Measurements from ENCODE around the gene FSD1. TPM values are rescaled to one million over a fixed set of nuclear protein-coding genes. Genes with fewer than 3 reads are reported as not detected.

FSD1 gene
- total and polyA plus RNA-seq, 2 donors from 2014 or later: 0.85 to 1.1 TPM

DNA sequence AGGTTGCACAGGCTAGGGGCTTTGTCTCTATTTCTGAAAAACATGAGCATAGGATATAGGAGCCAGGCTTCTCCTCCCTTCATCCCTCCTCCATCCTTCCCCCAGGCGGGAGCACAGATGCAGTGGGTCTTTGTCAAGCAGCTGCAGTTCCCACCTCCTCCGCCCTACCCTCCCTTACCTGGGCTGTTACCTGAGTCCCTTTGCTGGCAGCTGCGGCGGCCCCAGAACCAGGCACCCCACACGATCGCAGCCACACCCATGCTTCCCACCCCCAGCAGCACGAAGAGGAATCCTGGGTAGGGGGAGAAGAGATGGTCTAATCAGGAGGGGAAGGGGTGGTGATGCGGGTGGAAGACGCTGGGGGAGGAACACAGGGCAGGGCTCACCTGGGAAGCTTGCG is 10.0 kb upstream of the FSD1 start:
- TF ChIP-seq, protein P1, sequence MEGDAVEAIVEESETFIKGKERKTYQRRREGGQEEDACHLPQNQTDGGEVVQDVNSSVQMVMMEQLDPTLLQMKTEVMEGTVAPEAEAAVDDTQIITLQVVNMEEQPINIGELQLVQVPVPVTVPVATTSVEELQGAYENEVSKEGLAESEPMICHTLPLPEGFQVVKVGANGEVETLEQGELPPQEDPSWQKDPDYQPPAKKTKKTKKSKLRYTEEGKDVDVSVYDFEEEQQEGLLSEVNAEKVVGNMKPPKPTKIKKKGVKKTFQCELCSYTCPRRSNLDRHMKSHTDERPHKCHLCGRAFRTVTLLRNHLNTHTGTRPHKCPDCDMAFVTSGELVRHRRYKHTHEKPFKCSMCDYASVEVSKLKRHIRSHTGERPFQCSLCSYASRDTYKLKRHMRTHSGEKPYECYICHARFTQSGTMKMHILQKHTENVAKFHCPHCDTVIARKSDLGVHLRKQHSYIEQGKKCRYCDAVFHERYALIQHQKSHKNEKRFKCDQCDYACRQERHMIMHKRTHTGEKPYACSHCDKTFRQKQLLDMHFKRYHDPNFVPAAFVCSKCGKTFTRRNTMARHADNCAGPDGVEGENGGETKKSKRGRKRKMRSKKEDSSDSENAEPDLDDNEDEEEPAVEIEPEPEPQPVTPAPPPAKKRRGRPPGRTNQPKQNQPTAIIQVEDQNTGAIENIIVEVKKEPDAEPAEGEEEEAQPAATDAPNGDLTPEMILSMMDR (IDR thresholded peaks at IDR 0.05; ENCODE audit: borderline replicate concordance, extremely low read depth, insufficient read depth): no peak
- no peak for DNase-seq
- H3K9ac ChIP-seq (ENCODE audit: low read length in 3 of 3): no peak overlapping the region

DNA sequence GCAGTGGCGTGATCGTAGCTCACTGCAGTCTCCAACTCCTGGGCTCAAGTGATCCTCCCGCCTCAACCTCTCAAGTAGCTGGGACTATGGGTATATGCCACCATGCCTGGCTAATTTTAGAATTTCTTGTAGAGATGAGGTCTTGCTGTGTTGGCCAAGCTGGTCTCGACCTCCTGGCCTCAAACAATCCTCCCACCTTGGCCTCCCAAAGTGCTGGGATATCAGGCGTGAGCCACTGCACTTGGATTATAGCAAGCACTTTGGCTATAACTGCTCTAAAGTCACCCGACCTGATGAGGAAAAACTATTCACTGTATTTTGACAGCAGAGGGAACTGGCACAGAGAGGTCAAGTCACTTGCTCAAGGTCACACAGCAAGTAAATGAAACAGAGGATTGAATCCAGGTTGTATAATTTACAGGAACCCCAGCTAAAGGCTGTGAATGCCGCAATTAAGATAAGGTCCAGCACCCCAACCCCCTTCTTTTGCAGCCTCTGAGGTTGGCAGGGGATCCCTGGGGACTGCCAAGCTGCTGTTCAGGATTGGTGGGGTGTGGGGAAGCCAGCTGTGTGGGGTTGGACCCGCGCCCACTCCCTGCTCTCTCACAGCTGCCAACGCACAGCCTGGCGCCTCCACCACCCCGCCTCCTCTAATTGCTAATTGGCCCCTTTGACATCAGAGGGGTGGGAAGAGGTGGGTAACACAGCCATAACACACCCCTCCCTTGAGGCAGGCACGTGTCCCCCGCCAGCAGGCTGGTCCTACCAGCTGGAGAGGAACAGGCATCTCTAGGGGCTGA is 8.2 kb upstream of the FSD1 start:
- H3K27ac ChIP-seq (ENCODE audit: low read depth in 2 of 2, low read length in 2 of 2): no peak overlapping the region
- H3K4me3 ChIP-seq (ENCODE audit: low read length in 3 of 3): no peak overlapping the region
- H3K9me3 ChIP-seq (ENCODE audit: control insufficient read depth in 2 of 3, insufficient read depth in 1 of 3, low read length in 3 of 3): no peaks in the 10 kb centered on the region
- intact Hi-C loops (cut with DNase I): no loop called here
- H3K4me1 ChIP-seq (ENCODE audit: control insufficient read depth in 2 of 3, insufficient read depth in 2 of 3, low read depth in 1 of 3, low read length in 3 of 3): no peaks in the 10 kb centered on the region
- TF ChIP-seq, protein P1 (IDR thresholded peaks at IDR 0.05; ENCODE audit: borderline replicate concordance, extremely low read depth, insufficient read depth): no peak
- H3K36me3 ChIP-seq (ENCODE audit: control insufficient read depth in 2 of 3, insufficient read depth in 3 of 3, low read length in 3 of 3): no peaks in the 10 kb centered on the region
- FAIRE-seq (no peak), DNase-seq (no peak)
- no peak overlapping the region for H3K9ac ChIP-seq (ENCODE audit: low read length in 3 of 3)
- no peaks in the 10 kb centered on the region for H3K27me3 ChIP-seq (ENCODE audit: control insufficient read depth, insufficient read depth, low read length)

More for the DNA sequence above, 10.0 kb upstream of the FSD1 start:
- intact Hi-C loops (cut with DNase I): no loop called here
- no peaks in the 10 kb centered on the region for H3K27me3 ChIP-seq (ENCODE audit: control insufficient read depth, insufficient read depth, low read length)
- H3K4me3 ChIP-seq (ENCODE audit: low read length in 3 of 3): no peak overlapping the region
- H3K9me3 ChIP-seq (ENCODE audit: control insufficient read depth in 2 of 3, insufficient read depth in 1 of 3, low read length in 3 of 3): no peaks in the 10 kb centered on the region
- no peak overlapping the region for H3K27ac ChIP-seq (ENCODE audit: low read depth in 2 of 2, low read length in 2 of 2)
- FAIRE-seq: no peak
- H3K4me1 ChIP-seq (ENCODE audit: control insufficient read depth in 2 of 3, insufficient read depth in 2 of 3, low read depth in 1 of 3, low read length in 3 of 3): no peaks in the 10 kb centered on the region
- H3K36me3 ChIP-seq (ENCODE audit: control insufficient read depth in 2 of 3, insufficient read depth in 3 of 3, low read length in 3 of 3): no peaks in the 10 kb centered on the region

GRCh38 chr19:4297901-4298809 is 6.2 kb upstream of the FSD1 start:
- Histone ChIP-seq H3K36me3 (ENCODE audit: control insufficient read depth in 2 of 3, insufficient read depth in 3 of 3, low read length in 3 of 3) (no peaks in the 10 kb centered on the region), H3K27me3 (ENCODE audit: control insufficient read depth, insufficient read depth, low read length) (no peaks in the 10 kb centered on the region), H3K4me1 (ENCODE audit: control insufficient read depth in 2 of 3, insufficient read depth in 2 of 3, low read depth in 1 of 3, low read length in 3 of 3) (no peaks in the 10 kb centered on the region), H3K4me3 (ENCODE audit: low read length in 3 of 3) (no peak overlapping the region), H3K9me3 (ENCODE audit: control insufficient read depth in 2 of 3, insufficient read depth in 1 of 3, low read length in 3 of 3) (no peaks in the 10 kb centered on the region), H3K9ac (ENCODE audit: low read length in 3 of 3) (no peak overlapping the region), H3K27ac (ENCODE audit: low read depth in 2 of 2, low read length in 2 of 2) (no peak overlapping the region)
- DNase-seq (no peak), FAIRE-seq (no peak)
- intact Hi-C loops (cut with DNase I): no loop called here
- TF ChIP-seq, protein P1 (IDR thresholded peaks at IDR 0.05; ENCODE audit: borderline replicate concordance, extremely low read depth, insufficient read depth): no peak
